Esophagus squamous epithelium (tissue), 4 donors: Measurements from ENCODE around the gene CAMK1D.

Source experiments
- POLR2A ChIP-seq, 4 donors: fragments of 450-650 bp; IDR thresholded peaks; one replicate each; pipeline ENCODE4 v1.6.1; 2017; ENCODE audit warnings: antibody characterized with exemption in 4 of 4, mild to moderate bottlenecking in 4 of 4, moderate library complexity in 3 of 4
- TF ChIP-seq, protein P1 (sequence below), 6 experiments: fragments of 450-650 bp in 4 of 6; fragments of 200-600 bp in 2 of 6; sonication (generic) in 2 of 6; IDR thresholded peaks; one replicate each; pipeline ENCODE4 v1.5.1; 2016 to 2019; ENCODE audit warnings: antibody characterized with exemption in 6 of 6, mild to moderate bottlenecking in 4 of 6, moderate library complexity in 4 of 6

DNA sequence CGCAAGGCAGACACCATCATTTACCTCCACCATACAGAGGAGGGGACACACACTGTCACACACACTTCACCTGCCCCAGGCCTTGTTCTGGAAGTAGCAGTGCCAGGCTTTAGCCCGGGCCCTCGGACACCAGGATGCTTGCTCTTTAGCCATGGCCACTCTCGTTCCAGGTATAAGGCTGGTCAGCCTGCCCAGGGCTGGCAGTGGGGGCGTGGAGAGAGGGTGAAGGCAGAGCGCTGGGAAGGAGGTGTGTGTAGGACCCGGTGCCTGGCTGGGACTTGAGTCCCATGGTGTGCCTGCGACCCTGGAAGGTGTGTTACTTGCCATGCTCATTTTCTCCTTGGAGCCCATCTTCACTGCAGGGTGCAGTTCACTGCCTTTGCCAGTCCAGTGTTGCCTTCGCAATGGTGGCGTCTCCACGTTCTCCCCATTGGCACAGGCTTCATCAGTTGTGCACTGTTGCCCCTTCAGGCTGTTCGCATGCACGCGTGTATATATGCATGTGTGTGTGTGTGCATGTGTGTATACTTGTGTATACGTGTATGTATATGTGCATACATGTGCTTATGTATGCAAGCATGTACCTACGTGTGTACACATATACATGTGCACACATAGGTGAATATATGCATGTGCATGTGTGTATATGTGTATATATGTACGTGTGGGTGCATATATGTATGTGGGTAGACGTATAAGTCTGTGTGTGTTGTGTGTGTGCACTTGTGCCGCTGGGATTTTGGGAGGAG, 153.4 kb downstream of the CAMK1D start:
- TF ChIP-seq, protein P1, sequence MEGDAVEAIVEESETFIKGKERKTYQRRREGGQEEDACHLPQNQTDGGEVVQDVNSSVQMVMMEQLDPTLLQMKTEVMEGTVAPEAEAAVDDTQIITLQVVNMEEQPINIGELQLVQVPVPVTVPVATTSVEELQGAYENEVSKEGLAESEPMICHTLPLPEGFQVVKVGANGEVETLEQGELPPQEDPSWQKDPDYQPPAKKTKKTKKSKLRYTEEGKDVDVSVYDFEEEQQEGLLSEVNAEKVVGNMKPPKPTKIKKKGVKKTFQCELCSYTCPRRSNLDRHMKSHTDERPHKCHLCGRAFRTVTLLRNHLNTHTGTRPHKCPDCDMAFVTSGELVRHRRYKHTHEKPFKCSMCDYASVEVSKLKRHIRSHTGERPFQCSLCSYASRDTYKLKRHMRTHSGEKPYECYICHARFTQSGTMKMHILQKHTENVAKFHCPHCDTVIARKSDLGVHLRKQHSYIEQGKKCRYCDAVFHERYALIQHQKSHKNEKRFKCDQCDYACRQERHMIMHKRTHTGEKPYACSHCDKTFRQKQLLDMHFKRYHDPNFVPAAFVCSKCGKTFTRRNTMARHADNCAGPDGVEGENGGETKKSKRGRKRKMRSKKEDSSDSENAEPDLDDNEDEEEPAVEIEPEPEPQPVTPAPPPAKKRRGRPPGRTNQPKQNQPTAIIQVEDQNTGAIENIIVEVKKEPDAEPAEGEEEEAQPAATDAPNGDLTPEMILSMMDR (IDR thresholded peaks at IDR 0.05) = no peak
- TF ChIP-seq POLR2A (IDR thresholded peaks at IDR 0.05) = no peak
